A549 (cell line): Measurements from ENCODE around the gene CD63. TPM values are rescaled to one million over a fixed set of nuclear protein-coding genes. Genes with fewer than 3 reads are reported as not detected.
A peak's percentile ranks its signal among the peaks of the same experiment; 100 is the strongest.

ENCODE experiments used
- ATAC-seq, 2 experiments: fragments of 200-7000 bp in 1 of 2; fragments of >200 bp in 1 of 2; cut with Nextera tagmentation in 1 of 2; cut with Tn5 transposase in 1 of 2; 3 replicates each; pipeline versions ENCODE4 v1.8.0 to v1.9.1; 2018 to 2020; ENCODE audit warnings: mild to moderate bottlenecking in 1 of 2, moderate library complexity in 1 of 2
- CTCF ChIA-PET: fragments of 300-600 bp; sonication (Branson Sonifier 250); formaldehyde crosslinking; extraction: SDS; loops from one replicate; lab custom pipeline; 2021; ENCODE audit warnings: antibody characterized with exemption, inconsistent platforms; lab: Yijun Ruan, JAX
- POLR2A ChIA-PET: fragments of 350-600 bp; formaldehyde crosslinking; extraction: SDS; loops from one replicate; lab custom pipeline; 2021; ENCODE audit warnings: antibody characterized with exemption, inconsistent platforms; lab: Yijun Ruan, JAX
- DNase-seq, 2 experiments: peaks; one replicate each; pipeline versions ENCODE4 v3.0.0 to v3.0.0-alpha.2; 2011 to 2016; ENCODE audit warnings: low read depth in 1 of 2, low spot score in 1 of 2
- FAIRE-seq: peaks from 2 replicates; lab custom pipeline; 2011; peaks lifted over from hg19 to GRCh38; lab: Jason Lieb, UNC
- H3K27ac ChIP-seq, 2 experiments: fragments of >200 bp; sonication (Bioruptor Twin); formaldehyde crosslinking; 3 replicates each; pipeline ENCODE4 v1.5.1; 2016 to 2017
- H3K4me1 ChIP-seq: fragments of >200 bp; sonication (Bioruptor Twin); formaldehyde crosslinking; 3 replicates; pipeline ENCODE4 v1.6.1; 2016
- H3K4me2 ChIP-seq: fragments of >200 bp; sonication (Bioruptor Twin); formaldehyde crosslinking; 3 replicates; pipeline ENCODE4 v1.6.1; 2016
- H3K4me3 ChIP-seq: fragments of >200 bp; sonication (Bioruptor Twin); formaldehyde crosslinking; 3 replicates; pipeline ENCODE4 v1.5.1; 2016
- H3K9me3 ChIP-seq: fragments of >200 bp; sonication (Bioruptor Twin); formaldehyde crosslinking; 3 replicates; pipeline ENCODE4 v1.6.1; 2016
- ATOH8 ChIP-seq: fragments of 250-450 bp; sonication (Bioruptor Pico); IDR thresholded peaks from 2 replicates; pipeline ENCODE4 v1.5.0; 2020; ENCODE audit warnings: low read depth, mild to moderate bottlenecking, moderate library complexity
- CBX8 ChIP-seq: fragments of 200-600 bp; sonication (generic); IDR thresholded peaks from 2 replicates; pipeline ENCODE4 v1.6.1; 2016
- CEBPB ChIP-seq, 2 experiments: fragments of >200 bp in 1 of 2; sonication (Bioruptor Twin) in 1 of 2; formaldehyde crosslinking in 1 of 2; IDR thresholded peaks; 2 replicates each; pipeline ENCODE4 v1.6.1; 2012 to 2016
- CTCF ChIP-seq: fragments of >200 bp; sonication (Bioruptor Twin); formaldehyde crosslinking; IDR thresholded peaks from 3 replicates; pipeline ENCODE4 v1.5.1; 2016
- E2F6 ChIP-seq: IDR thresholded peaks from 2 replicates; pipeline ENCODE4 v1.6.1; 2012; ENCODE audit warnings: low read depth, borderline replicate concordance
- EHF ChIP-seq: fragments of 250-450 bp; sonication (Bioruptor Pico); IDR thresholded peaks from 2 replicates; pipeline ENCODE4 v1.5.0; 2020; ENCODE audit warnings: mild to moderate bottlenecking
- EHMT2 ChIP-seq: fragments of 200-600 bp; sonication (generic); IDR thresholded peaks from 2 replicates; pipeline ENCODE4 v1.6.1; 2016; ENCODE audit warnings: antibody characterized with exemption, low read depth, mild to moderate bottlenecking, moderate library complexity
- EP300 ChIP-seq, 2 experiments: fragments of >200 bp; sonication (Bioruptor Twin); formaldehyde crosslinking; IDR thresholded peaks; 2 replicates in 1 of 2; 3 replicates in 1 of 2; pipeline ENCODE4 v1.6.1; 2016 to 2017
- FOSB ChIP-seq: fragments of 250-450 bp; sonication (Bioruptor Pico); IDR thresholded peaks from 2 replicates; pipeline ENCODE4 v1.5.0; 2020; ENCODE audit warnings: mild to moderate bottlenecking, moderate library complexity
- FOXS1 ChIP-seq: fragments of 250-450 bp; sonication (Bioruptor Pico); IDR thresholded peaks from 2 replicates; pipeline ENCODE4 v1.5.0; 2020; ENCODE audit warnings: mild to moderate bottlenecking, moderate library complexity
- HES2 ChIP-seq: fragments of >200 bp; sonication (Bioruptor Twin); formaldehyde crosslinking; IDR thresholded peaks from 2 replicates; pipeline ENCODE4 v1.6.1; 2016
- HEYL ChIP-seq: fragments of 250-450 bp; sonication (Bioruptor Pico); IDR thresholded peaks from 2 replicates; pipeline ENCODE4 v1.8.0; 2021; ENCODE audit warnings: mild to moderate bottlenecking, moderate library complexity
- HOXB13 ChIP-seq: fragments of 250-450 bp; sonication (Bioruptor Pico); IDR thresholded peaks from 2 replicates; pipeline ENCODE4 v1.5.0; 2020; ENCODE audit warnings: low read depth, mild to moderate bottlenecking, moderate library complexity
- HOXB5 ChIP-seq: fragments of 250-450 bp; sonication (Bioruptor Pico); IDR thresholded peaks from 2 replicates; pipeline ENCODE4 v1.5.0; 2020; ENCODE audit warnings: mild to moderate bottlenecking, moderate library complexity
- KDM1A ChIP-seq: fragments of 200-600 bp; sonication (generic); IDR thresholded peaks from 2 replicates; pipeline ENCODE4 v1.6.1; 2016; ENCODE audit warnings: low read depth, mild to moderate bottlenecking
- MAX ChIP-seq: IDR thresholded peaks from 2 replicates; pipeline ENCODE4 v1.6.1; 2012
- MYC ChIP-seq: IDR thresholded peaks from 2 replicates; pipeline ENCODE4 v1.6.1; 2012; ENCODE audit warnings: mild to moderate bottlenecking, inconsistent platforms, low read length, improper control_type of control experiment, borderline replicate concordance
- NPAS2 ChIP-seq: fragments of 250-450 bp; sonication (Bioruptor Pico); IDR thresholded peaks from 2 replicates; pipeline ENCODE4 v1.8.0; 2022; ENCODE audit warnings: mild to moderate bottlenecking, moderate library complexity, borderline replicate concordance
- PHF8 ChIP-seq: fragments of 200-600 bp; sonication (generic); IDR thresholded peaks from 2 replicates; pipeline ENCODE4 v1.6.1; 2016; ENCODE audit warnings: low read depth, mild to moderate bottlenecking, antibody characterized with exemption, moderate library complexity, borderline replicate concordance
- RAD21 ChIP-seq, 2 experiments: fragments of >200 bp in 1 of 2; sonication (Bioruptor Twin) in 1 of 2; formaldehyde crosslinking in 1 of 2; IDR thresholded peaks in 1 of 2; conservative IDR thresholded peaks in 1 of 2; 2 replicates in 1 of 2; 3 replicates in 1 of 2; pipeline ENCODE4 v1.6.1; 2012 to 2018; ENCODE audit warnings: inconsistent platforms in 1 of 2
- RNF2 ChIP-seq: fragments of 200-600 bp; sonication (generic); IDR thresholded peaks from 2 replicates; pipeline ENCODE4 v1.6.1; 2016; ENCODE audit warnings: low read depth, mild to moderate bottlenecking, antibody characterized with exemption, moderate library complexity, borderline replicate concordance
- SMC3 ChIP-seq: fragments of >200 bp; sonication (Bioruptor Twin); formaldehyde crosslinking; IDR thresholded peaks from 3 replicates; pipeline ENCODE4 v1.6.1; 2018; ENCODE audit warnings: inconsistent platforms
- TP53 ChIP-seq: fragments of 250-450 bp; sonication (Bioruptor Pico); IDR thresholded peaks from 2 replicates; pipeline ENCODE4 v1.5.0; 2021; ENCODE audit warnings: mild to moderate bottlenecking, moderate library complexity
- WGBS: methylation state at CpG from one replicate; pipeline ENCODE4 v1.1.6; 2017; ENCODE audit errors: missing lambda C conversion rate; 5-methylcytosine and 5-hydroxymethylcytosine counted together
- polyA plus RNA-seq, 4 experiments: library from polyadenylated mRNA; depleted of rRNA in 3 of 4; stranded (reverse); fragments of >200 nt; fragmentation: RNase III in 1 of 4; extraction: RNeasy Plus Mini Kit Qiagen cat#74134 plus additional on column Dnase treatment in 1 of 4; gene quantifications; 2 replicates in 3 of 4; 3 replicates in 1 of 4; pipeline ENCODE4 v1.2.3, GENCODE V29; 2011 to 2017

CD63 gene
- polyA plus RNA-seq, 2 of the 4 experiments (the other 2 are of a cell fraction): 530 to 724 TPM

- peak in 1 of 2 experiments; percentile 10; a peak in 3 of 6 replicates for ATAC-seq
- ChIA-PET POLR2A (no interaction called here), CTCF (interaction anchor here (0.8 to 3.1 kb wide), 5 partner anchors 9 to 26 kb away, joined by 3 to 20 read pairs (median 6); partner anchors contain the start of genes BLOC1S1 and RDH5)
These were observed 21.6 kb downstream of the CD63 start for GRCh38 chr12:55707219-55707671.

GRCh38 chr12:55706568-55707218 lies 22.1 kb downstream of the CD63 start:
- CTCF ChIA-PET: interaction anchor here (0.6 to 3.1 kb wide), 8 partner anchors 9 to 228 kb away, joined by 3 to 20 read pairs (median 4); partner anchors contain the start of genes BLOC1S1 and RDH5
- Histone ChIP-seq H3K4me2 (peak overlapping the region; percentile 99; the same call in 2 of the 3 replicates), H3K27ac (no peak overlapping the region), H3K4me1 (peaks cover 16% of the 10 kb centered on the region; the same call in 2 of the 3 replicates), H3K4me3 (no peak overlapping the region), H3K9me3 (no peaks in the 10 kb centered on the region)
- no peak for DNase-seq
- ATAC-seq: no peak; a peak in 1 of 6 replicates
- FAIRE-seq: no peak
- 75% methylated on average over 2 of the region's 2 CpGs for WGBS
- no peak for TF ChIP-seq ATOH8 (CRISPR knock-in tag)
- no peak for TF ChIP-seq HES2
- no peak for TF ChIP-seq MAX
- no peak for TF ChIP-seq TP53 (CRISPR knock-in tag)
- TF ChIP-seq HOXB13: no peak
- TF ChIP-seq RNF2: no peak
- no peak for TF ChIP-seq EHMT2
- no peak for TF ChIP-seq FOSB (CRISPR knock-in tag)
- no peak for TF ChIP-seq HOXB5
- no peak for TF ChIP-seq MYC
- no peak for TF ChIP-seq SMC3
- TF ChIP-seq EHF: no peak
- TF ChIP-seq EP300 (IDR thresholded peaks at IDR 0.05): no peak
- TF ChIP-seq NPAS2 (CRISPR knock-in tag): no peak
- no peak for TF ChIP-seq RAD21 (conservative IDR thresholded peaks at IDR 0.05 in 1 of 2, IDR thresholded peaks at IDR 0.05 in 1 of 2)
- TF ChIP-seq FOXS1 (CRISPR knock-in tag): no peak
- no peak for TF ChIP-seq CBX8
- POLR2A ChIA-PET: interaction anchor here (1.4 kb wide), 1 partner anchor 9 kb away, joined by 5 read pairs; the partner anchor contains the start of gene BLOC1S1

More at GRCh38 chr12:55707219-55707671, 21.6 kb downstream of the CD63 start:
- WGBS: 34% methylated on average over 20 of the region's 22 CpGs
- no peak for FAIRE-seq
- no peak for DNase-seq
- peak overlapping the region in 1 of 2 experiments; percentile 79; a peak in 4 of 6 replicates for H3K27ac ChIP-seq
- H3K9me3 ChIP-seq: no peaks in the 10 kb centered on the region
- peak overlapping the region; percentile 99 for H3K4me2 ChIP-seq
- TF ChIP-seq PHF8 (no peak), CEBPB (IDR thresholded peaks at IDR 0.05) (peak in 1 of 2 experiments; percentile 70; a peak in 2 of 4 replicates)
- H3K4me3 ChIP-seq: peak overlapping the region; percentile 86
- H3K4me1 ChIP-seq: peaks cover 16% of the 10 kb centered on the region; the same call in 2 of the 3 replicates

GRCh38 chr12:55705782-55706402 lies 22.9 kb downstream of the CD63 start:
- 37% methylated on average over 5 of the region's 5 CpGs for WGBS
- Histone ChIP-seq H3K9me3 (no peaks in the 10 kb centered on the region), H3K4me3 (no peak overlapping the region), H3K4me1 (peaks cover 16% of the 10 kb centered on the region; the same call in 2 of the 3 replicates), H3K4me2 (no peak overlapping the region), H3K27ac (no peak overlapping the region)
- ChIA-PET CTCF (interaction anchor here (0.6 to 3.1 kb wide), 9 partner anchors 8 to 229 kb away, joined by 3 to 20 read pairs (median 3); partner anchors contain the start of gene BLOC1S1), POLR2A (interaction anchor here (1.4 kb wide), 1 partner anchor 10 kb away, joined by 5 read pairs; the partner anchor contains the start of gene BLOC1S1)
- ATAC-seq: peak in 1 of 2 experiments; percentile 66; a peak in 3 of 6 replicates
- peak; percentile 27 to 41 for DNase-seq
- no peak for FAIRE-seq
- TF ChIP-seq EP300 (IDR thresholded peaks at IDR 0.05): no peak
- no peak for TF ChIP-seq KDM1A
- no peak for TF ChIP-seq E2F6
- TF ChIP-seq HEYL (CRISPR knock-in tag): no peak
- peak; percentile 32; the same call in 2 of the 3 replicates for TF ChIP-seq CTCF
- TF ChIP-seq MYC: no peak
- 0 out of 5 replicates have a peak, but pooled peaks of 1 of the 2 experiments have one; percentile 17 for TF ChIP-seq RAD21 (conservative IDR thresholded peaks at IDR 0.05 in 1 of 2, IDR thresholded peaks at IDR 0.05 in 1 of 2)
